ENCODE results near the gene DHX40.

GRCh38 chr17:59607817-59608403 lies 42.5 kb downstream of the DHX40 start:
- TF ChIP-seq CTCF (IDR thresholded peaks at IDR 0.05) (peak; percentile 39; the same call in 2 of the 3 replicates), CHD2 (IDR thresholded peaks at IDR 0.05; ENCODE audit: low read length, partially characterized antibody) (no peak), POLR2A (IDR thresholded peaks at IDR 0.05; ENCODE audit: low read length) (no peak), CBX8 (IDR thresholded peaks at IDR 0.05) (no peak), CEBPB (IDR thresholded peaks at IDR 0.05) (no peak), REST (IDR thresholded peaks at IDR 0.05) (no peak), NR3C1 (IDR thresholded peaks at IDR 0.05) (no peak)

Data from A549 (cell line).